Thyroid gland (tissue), 4 donors: ENCODE results near the gene HCN3. TPM values are rescaled to one million over a fixed set of nuclear protein-coding genes. Genes with fewer than 3 reads are reported as not detected.

Source experiments
- DNase-seq, 2 donors: peaks; one replicate each; pipeline ENCODE4 v3.0.0-alpha.2; 2019
- H3K27ac ChIP-seq, 3 donors: fragments of 200-600 bp; sonication (generic); 1 replicate in 2 of 3; 2 replicates in 1 of 3; pipeline ENCODE4 v1.5.1; 2016 to 2019; ENCODE audit warnings: mild to moderate bottlenecking in 1 of 3, moderate library complexity in 1 of 3
- H3K27me3 ChIP-seq: fragments of 200-600 bp; sonication (generic); one replicate; pipeline ENCODE4 v1.5.1; 2019
- H3K36me3 ChIP-seq, 2 donors: fragments of 200-600 bp; sonication (generic); one replicate each; pipeline ENCODE4 v1.5.1; 2016 to 2019
- H3K4me1 ChIP-seq, 2 donors: fragments of 200-600 bp; sonication (generic); one replicate each; pipeline ENCODE4 v1.5.1; 2017 to 2019
- H3K4me3 ChIP-seq, 3 donors: fragments of 200-600 bp; sonication (generic); replicated peaks in 1 of 3; 1 replicate in 2 of 3; 2 replicates in 1 of 3; pipeline ENCODE4 v1.5.1; 2016; ENCODE audit warnings: mild to moderate bottlenecking in 1 of 3
- H3K9me3 ChIP-seq: fragments of 200-600 bp; sonication (generic); one replicate; pipeline ENCODE4 v1.5.1; 2017
- POLR2A ChIP-seq, 2 donors: fragments of 450-650 bp; IDR thresholded peaks; one replicate each; pipeline ENCODE4 v1.6.1; 2017; ENCODE audit warnings: antibody characterized with exemption in 2 of 2, mild to moderate bottlenecking in 2 of 2, moderate library complexity in 1 of 2
- WGBS, 2 donors: methylation state at CpG; one replicate each; pipeline ENCODE4 v1.1.5; 2017; 5-methylcytosine and 5-hydroxymethylcytosine counted together
- intact Hi-C: fragments of 100-400 bp; cut with DNase I; formaldehyde crosslinking; loops from one replicate; pipeline ENCODE4 v1.15.1; 2023
- total RNA-seq, 4 donors: library from RNA; depleted of rRNA; stranded (reverse); fragments of >200 nt; gene quantifications; one replicate each; pipeline ENCODE4 v1.2.3, GENCODE V29; 2016
- TF ChIP-seq, protein P1 (sequence below), 6 experiments: fragments of 200-600 bp in 3 of 6; fragments of 450-650 bp in 3 of 6; sonication (generic) in 3 of 6; IDR thresholded peaks; one replicate each; pipeline ENCODE4 v1.5.1; 2016 to 2019; ENCODE audit warnings: antibody characterized with exemption in 6 of 6, mild to moderate bottlenecking in 2 of 6, inconsistent platforms in 1 of 6, moderate library complexity in 1 of 6

Gene HCN3
- total RNA-seq, 4 donors from 2014 or later = 1.5 to 2.9 (median 2.2) TPM

DNA sequence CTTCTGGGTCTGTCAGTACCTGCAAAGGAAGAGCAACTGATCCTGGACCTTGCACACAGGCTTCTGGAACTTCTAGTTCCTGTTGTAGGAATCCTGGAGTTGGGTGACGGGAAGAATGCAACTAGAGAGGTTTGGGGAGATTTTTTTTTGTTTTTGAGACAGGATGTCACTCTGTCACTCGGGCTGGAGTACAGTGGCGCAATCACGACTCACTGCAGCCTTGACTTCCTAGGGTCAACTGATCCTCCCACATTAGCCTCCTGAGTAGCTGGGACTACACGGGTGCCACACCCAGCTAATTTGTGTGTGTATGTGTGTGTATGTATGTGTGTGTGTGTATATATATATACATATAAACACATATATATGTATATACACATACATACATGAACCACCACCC lies 40.8 kb upstream of the HCN3 start:
- no peak for DNase-seq
- no peak overlapping the region for H3K4me3 ChIP-seq
- no peaks in the 10 kb centered on the region for H3K9me3 ChIP-seq
- peaks cover 0 to 17% of the 10 kb centered on the region in 2 donors for H3K4me1 ChIP-seq
- intact Hi-C loops = no loop called here
- WGBS, 2 donors = 88 to 90% methylated on average over 5 of the region's 5 CpGs
- no peaks in the 10 kb centered on the region for H3K27me3 ChIP-seq
- peaks cover 4 to 5% of the 10 kb centered on the region in 2 donors for H3K36me3 ChIP-seq
- peak overlapping the region in 1 of 3 donors; percentile 43 for H3K27ac ChIP-seq
- TF ChIP-seq, protein P1, sequence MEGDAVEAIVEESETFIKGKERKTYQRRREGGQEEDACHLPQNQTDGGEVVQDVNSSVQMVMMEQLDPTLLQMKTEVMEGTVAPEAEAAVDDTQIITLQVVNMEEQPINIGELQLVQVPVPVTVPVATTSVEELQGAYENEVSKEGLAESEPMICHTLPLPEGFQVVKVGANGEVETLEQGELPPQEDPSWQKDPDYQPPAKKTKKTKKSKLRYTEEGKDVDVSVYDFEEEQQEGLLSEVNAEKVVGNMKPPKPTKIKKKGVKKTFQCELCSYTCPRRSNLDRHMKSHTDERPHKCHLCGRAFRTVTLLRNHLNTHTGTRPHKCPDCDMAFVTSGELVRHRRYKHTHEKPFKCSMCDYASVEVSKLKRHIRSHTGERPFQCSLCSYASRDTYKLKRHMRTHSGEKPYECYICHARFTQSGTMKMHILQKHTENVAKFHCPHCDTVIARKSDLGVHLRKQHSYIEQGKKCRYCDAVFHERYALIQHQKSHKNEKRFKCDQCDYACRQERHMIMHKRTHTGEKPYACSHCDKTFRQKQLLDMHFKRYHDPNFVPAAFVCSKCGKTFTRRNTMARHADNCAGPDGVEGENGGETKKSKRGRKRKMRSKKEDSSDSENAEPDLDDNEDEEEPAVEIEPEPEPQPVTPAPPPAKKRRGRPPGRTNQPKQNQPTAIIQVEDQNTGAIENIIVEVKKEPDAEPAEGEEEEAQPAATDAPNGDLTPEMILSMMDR (IDR thresholded peaks at IDR 0.05) = no peak
- TF ChIP-seq POLR2A (IDR thresholded peaks at IDR 0.05) = no peak

DNA sequence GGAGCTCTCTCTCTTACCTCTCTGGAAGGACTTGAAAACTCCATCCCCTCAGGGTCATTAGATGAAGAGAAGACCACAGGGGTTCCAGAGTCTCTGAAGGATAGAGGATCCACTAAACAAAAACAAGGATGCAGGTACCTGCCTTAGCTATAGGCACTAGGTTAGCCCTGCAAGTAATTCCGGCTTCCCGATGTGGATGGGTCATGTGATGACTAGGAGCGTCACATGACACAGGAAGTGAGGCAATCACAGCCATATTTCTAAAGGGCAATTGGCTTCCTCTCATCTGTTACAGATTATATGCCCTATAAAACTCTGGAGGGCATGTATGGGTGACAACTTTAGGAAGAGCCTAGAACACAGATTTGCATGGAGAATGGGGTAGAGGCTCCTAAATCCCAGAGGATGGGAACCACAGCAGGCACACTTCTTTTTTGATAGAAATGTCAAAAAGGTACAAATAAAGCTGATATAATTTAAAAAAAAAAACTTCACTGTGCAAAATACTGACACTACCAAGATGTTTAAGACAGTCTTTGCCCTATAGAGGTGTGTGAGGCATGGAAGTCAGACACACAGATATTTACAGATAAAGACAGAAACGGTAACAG lies 36.1 kb upstream of the HCN3 start:
- H3K9me3 ChIP-seq = no peaks in the 10 kb centered on the region
- peaks cover 15 to 27% of the 10 kb centered on the region in 2 donors for H3K4me1 ChIP-seq
- no peak for TF ChIP-seq POLR2A (IDR thresholded peaks at IDR 0.05)
- TF ChIP-seq, protein P1 (IDR thresholded peaks at IDR 0.05) = no peak
- H3K4me3 ChIP-seq = no peak overlapping the region
- peak; percentile 67 to 71 for DNase-seq
- H3K36me3 ChIP-seq = peaks cover 4 to 5% of the 10 kb centered on the region in 2 donors
- no peaks in the 10 kb centered on the region for H3K27me3 ChIP-seq
- H3K27ac ChIP-seq = peak overlapping the region in 1 of 3 donors; percentile 15
- 17 to 18% methylated on average over 4 of the region's 4 CpGs for WGBS, 2 donors
- intact Hi-C loops = loop anchor here (5.0 kb wide), 1 partner anchor 34 kb away; the partner anchor contains the start of genes MTX1 and THBS3

DNA sequence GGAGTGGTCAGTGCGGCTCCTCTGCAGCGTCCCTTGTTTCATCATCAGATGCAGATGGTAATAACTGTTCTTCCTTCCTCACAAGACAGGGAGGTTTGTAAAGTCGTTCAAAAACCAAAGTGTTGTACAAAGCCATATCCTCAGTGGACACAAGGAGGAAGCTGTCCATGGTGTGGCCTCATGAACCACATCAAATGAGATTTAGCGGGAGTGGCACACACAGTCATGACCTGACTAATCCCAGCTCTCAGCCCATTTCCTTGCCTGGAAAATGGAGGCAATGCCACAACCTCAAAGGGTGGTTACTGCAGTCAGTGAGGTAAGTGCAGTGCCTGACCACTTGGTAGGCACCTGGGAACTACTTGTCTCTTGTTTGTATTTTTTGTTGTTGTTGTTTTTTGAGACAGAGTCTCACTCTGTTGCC lies 35.4 kb upstream of the HCN3 start:
- H3K9me3 ChIP-seq = no peaks in the 10 kb centered on the region
- 72 to 77% methylated on average over 4 of the region's 4 CpGs for WGBS, 2 donors
- peaks cover 0 to 3% of the 10 kb centered on the region in 2 donors for H3K36me3 ChIP-seq
- no peak overlapping the region for H3K4me3 ChIP-seq
- H3K4me1 ChIP-seq = peaks cover 15 to 27% of the 10 kb centered on the region in 2 donors
- H3K27me3 ChIP-seq = no peaks in the 10 kb centered on the region
- no peak for DNase-seq
- intact Hi-C loops = loop anchor here (5.0 kb wide), 1 partner anchor 35 kb away; the partner anchor contains the start of genes MTX1 and THBS3
- peak overlapping the region in 1 of 3 donors; percentile 72 for H3K27ac ChIP-seq
- no peak for TF ChIP-seq POLR2A (IDR thresholded peaks at IDR 0.05)
- TF ChIP-seq, protein P1 (IDR thresholded peaks at IDR 0.05) = no peak

DNA sequence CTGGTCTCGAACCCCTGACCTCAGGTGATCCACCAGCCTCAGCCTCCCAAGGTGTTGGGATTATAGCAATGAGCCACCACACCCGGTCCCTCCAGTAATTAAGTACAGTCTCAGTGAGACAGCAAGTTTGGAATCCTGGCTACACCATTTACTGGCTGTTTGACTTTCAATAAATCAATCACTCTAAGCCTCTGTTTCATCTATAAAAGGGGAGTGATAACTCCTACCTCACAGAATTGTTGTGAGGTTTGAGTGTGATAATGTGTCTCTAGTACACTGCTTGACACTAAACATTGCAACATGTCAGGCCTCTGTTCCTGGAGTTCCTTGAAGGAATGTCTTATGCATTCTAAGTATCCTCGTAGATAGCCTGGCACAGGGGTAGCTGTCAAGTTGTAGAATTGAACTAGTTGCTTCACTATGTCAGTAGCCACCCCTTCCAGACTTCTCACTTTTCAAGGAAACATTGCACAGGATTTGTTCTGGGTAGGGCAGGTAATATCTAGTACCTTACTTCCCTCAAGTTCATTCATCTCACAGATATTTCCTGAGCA lies 34.4 kb upstream of the HCN3 start:
- H3K36me3 ChIP-seq = no peaks in the 10 kb centered on the region
- TF ChIP-seq POLR2A (IDR thresholded peaks at IDR 0.05) = no peak
- TF ChIP-seq, protein P1 (IDR thresholded peaks at IDR 0.05) = no peak
- no peak overlapping the region for H3K4me3 ChIP-seq
- H3K4me1 ChIP-seq = peaks cover 15 to 27% of the 10 kb centered on the region in 2 donors
- DNase-seq = no peak
- H3K27me3 ChIP-seq = no peaks in the 10 kb centered on the region
- intact Hi-C loops = loop anchor here (5.0 kb wide), 1 partner anchor 36 kb away; the partner anchor contains the start of genes MTX1 and THBS3
- WGBS, 2 donors = 80 to 87% methylated on average over 3 of the region's 3 CpGs
- peak overlapping the region; percentile 72 to 92 (median 81) for H3K27ac ChIP-seq
- H3K9me3 ChIP-seq = no peaks in the 10 kb centered on the region
